GM12878 (cell line): ENCODE measurements around the gene PLPP6. TPM values are rescaled to one million over a fixed set of nuclear protein-coding genes. Genes with fewer than 3 reads are reported as not detected.

ENCODE experiments used
- ASH2L ChIP-seq: fragments of 300-600, 200-600 bp; sonication (generic); IDR thresholded peaks from 2 replicates; pipeline ENCODE4 v1.6.1; 2017; ENCODE audit warnings: low read depth, mild to moderate bottlenecking, borderline replicate concordance
- CREB1 ChIP-seq: IDR thresholded peaks from 2 replicates; pipeline ENCODE4 v1.6.1; 2012; ENCODE audit warnings: low read depth, mild to moderate bottlenecking, inconsistent platforms
- CUX1 ChIP-seq: IDR thresholded peaks from 2 replicates; pipeline ENCODE4 v1.6.1; 2012; ENCODE audit warnings: improper control_type of control experiment, low read depth, low read length; ENCODE audit not compliant: insufficient replicate concordance
- E2F4 ChIP-seq: IDR thresholded peaks from 2 replicates; pipeline ENCODE4 v1.6.1; 2012; ENCODE audit warnings: low read depth, low read length, improper control_type of control experiment
- EP300 ChIP-seq, 2 experiments: fragments of 150-350 bp in 1 of 2; IDR thresholded peaks; 2 replicates each; pipeline ENCODE4 v1.6.1; 2011 to 2012; ENCODE audit warnings: low read depth in 2 of 2, low read length in 2 of 2, borderline replicate concordance in 1 of 2, improper control_type of control experiment in 1 of 2, inconsistent platforms in 1 of 2; ENCODE audit not compliant: control insufficient read depth in 1 of 2
- HDAC2 ChIP-seq: fragments of 200-600 bp; sonication (generic); IDR thresholded peaks from 2 replicates; pipeline ENCODE4 v1.6.1; 2017
- HDAC6 ChIP-seq: fragments of 200-600 bp; sonication (generic); IDR thresholded peaks from one replicate; pipeline ENCODE4 v1.8.0; 2017; ENCODE audit warnings: antibody characterized with exemption; ENCODE audit not compliant: unreplicated experiment
- IKZF2 ChIP-seq, 2 experiments: fragments of 450-650 bp; IDR thresholded peaks; 2 replicates each; pipeline ENCODE4 v1.6.1; 2017; ENCODE audit warnings: mild to moderate bottlenecking in 2 of 2, moderate library complexity in 2 of 2
- MXI1 ChIP-seq: fragments of 150-350 bp; IDR thresholded peaks from 2 replicates; pipeline ENCODE4 v1.6.1; 2011; ENCODE audit warnings: low read depth, mild to moderate bottlenecking, inconsistent platforms, low read length, improper control_type of control experiment
- NFIC ChIP-seq: IDR thresholded peaks from 2 replicates; pipeline ENCODE4 v1.6.1; 2012; ENCODE audit warnings: low read depth, mild to moderate bottlenecking, inconsistent platforms, low read length, moderate library complexity
- PBX3 ChIP-seq: IDR thresholded peaks from 2 replicates; pipeline ENCODE4 v1.6.1; 2011; ENCODE audit warnings: mild to moderate bottlenecking, low read depth, low read length, moderate library complexity; ENCODE audit not compliant: insufficient replicate concordance
- RB1 ChIP-seq: fragments of 450-650 bp; formaldehyde crosslinking; IDR thresholded peaks from 2 replicates; pipeline ENCODE4 v1.6.1; 2017; ENCODE audit warnings: mild to moderate bottlenecking, borderline replicate concordance
- RBBP5 ChIP-seq: fragments of 200-600 bp; sonication (generic); conservative IDR thresholded peaks from 2 replicates; pipeline ENCODE4 v1.6.1; 2016
- RELB ChIP-seq: fragments of 450-650 bp; IDR thresholded peaks from 2 replicates; pipeline ENCODE4 v1.6.1; 2017; ENCODE audit warnings: low read depth, mild to moderate bottlenecking, moderate library complexity
- SKIL ChIP-seq: fragments of 450-650 bp; IDR thresholded peaks from 2 replicates; pipeline ENCODE4 v1.6.1; 2017; ENCODE audit warnings: mild to moderate bottlenecking, low read depth, inconsistent platforms; ENCODE audit not compliant: poor library complexity, severe bottlenecking
- SP1 ChIP-seq: IDR thresholded peaks from one replicate; pipeline ENCODE4 v1.6.1; 2011; ENCODE audit warnings: low read depth, low read length
- TCF7 ChIP-seq: IDR thresholded peaks from 2 replicates; pipeline ENCODE4 v1.6.1; 2014; ENCODE audit warnings: antibody characterized with exemption, borderline replicate concordance
- ZNF24 ChIP-seq: fragments of 450-650 bp; IDR thresholded peaks from 2 replicates; pipeline ENCODE4 v1.6.1; 2017; ENCODE audit warnings: antibody characterized with exemption, mild to moderate bottlenecking
- polyA plus RNA-seq, 11 experiments: library from polyadenylated mRNA; depleted of rRNA in 4 of 11; unstranded in 6 of 11; stranded (reverse) in 5 of 11; fragments of >200 nt; fragmentation: Nextera tagmentation in 4 of 11; fragmentation: Illumina TruSeq in 1 of 11; extraction: Ambion mirVana in 4 of 11; extraction: Trizol in 1 of 11; gene quantifications; 1 replicate in 1 of 11; 2 replicates in 10 of 11; pipeline versions ENCODE4 v1.2.1 to v1.2.3, GENCODE V29; 2011 to 2016; ENCODE audit warnings: inconsistent platforms in 2 of 11, missing spikeins in 2 of 11, low read depth in 1 of 11
- total RNA-seq, 4 experiments: library from RNA; depleted of rRNA in 3 of 4; stranded (reverse); fragments of >200 nt in 3 of 4; fragmentation: Illumina TruSeq in 1 of 4; extraction: Trizol in 1 of 4; gene quantifications; 2 replicates each; pipeline versions ENCODE4 v1.2.1 to v1.2.3, GENCODE V29; 2013 to 2021

The PLPP6 gene
- total and polyA plus RNA-seq, 10 of the 15 experiments (the other 5 are each of a cell fraction or from before 2014, with no cell fraction given), result 1.6 to 11.3 (median 6.9) TPM

GRCh38 chr9:4689687-4690104 lies 27.6 kb downstream of the PLPP6 start (continued):
- peak in 1 of 2 experiments; percentile 45; a peak in 1 of 4 replicates for TF ChIP-seq IKZF2 (IDR thresholded peaks at IDR 0.05)
- no peak for TF ChIP-seq CUX1
- TF ChIP-seq SP1, result no peak
- peak; percentile 17 for TF ChIP-seq PBX3
- TF ChIP-seq CREB1, result peak; percentile 10; the same call in 1 of the 2 replicates
- TF ChIP-seq EP300 (IDR thresholded peaks at IDR 0.05; ENCODE audit: borderline replicate concordance in 1 of 2, control insufficient read depth in 1 of 2, low read depth in 2 of 2, low read length in 2 of 2), result 0 out of 4 replicates have a peak, but pooled peaks of 1 of the 2 experiments have one; percentile 23
- TF ChIP-seq HDAC6, result no peak
- TF ChIP-seq TCF7, result no peak
- peak; percentile 46; the same call in 1 of the 2 replicates for TF ChIP-seq NFIC
- TF ChIP-seq RB1, result no peak
- no peak for TF ChIP-seq HDAC2
- TF ChIP-seq RBBP5, result no peak
- peak; percentile 14 for TF ChIP-seq SKIL
- no peak for TF ChIP-seq E2F4
- no peak for TF ChIP-seq ZNF24
- no peak for TF ChIP-seq RELB
- no peak for TF ChIP-seq MXI1
- no peak for TF ChIP-seq ASH2L
